Activated T-cell treated with anti-CD3 and anti-CD28 coated beads for 4 hours (primary cell): ENCODE results near the gene NTMT2.
"Not testable (repeated sequence)": the region's sequence is repeated elsewhere in the genome, so short reads cannot be mapped to it uniquely, and the experiment has no call there.

Source experiments
- DNase-seq: peaks from one replicate; pipeline ENCODE4 v3.0.0-alpha.2; 2020

Gene NTMT2

GRCh38 chr1:170162459-170163246 is 16.9 kb downstream of the NTMT2 start:
- no peak for DNase-seq

GRCh38 chr1:170164103-170164763 is 18.5 kb downstream of the NTMT2 start:
- no peak for DNase-seq

GRCh38 chr1:170166518-170167180 is 20.9 kb downstream of the NTMT2 start:
- no peak for DNase-seq

- no peak for DNase-seq
Observed at GRCh38 chr1:170168265-170168664, 22.5 kb downstream of the NTMT2 start.

- not testable (repeated sequence) for DNase-seq
Observed at GRCh38 chr1:170170513-170170912, 24.8 kb downstream of the NTMT2 start.

- no peak for DNase-seq
Observed at GRCh38 chr1:170174395-170174794, 28.6 kb downstream of the NTMT2 start.

- no peak for DNase-seq
Observed at GRCh38 chr1:170175041-170175440, 29.3 kb downstream of the NTMT2 start.

GRCh38 chr1:170175484-170175883 is 29.7 kb downstream of the NTMT2 start:
- no peak for DNase-seq

GRCh38 chr1:170176772-170177171 is 31.0 kb downstream of the NTMT2 start:
- no peak for DNase-seq

- DNase-seq = no peak
Observed at GRCh38 chr1:170182442-170182841, 36.7 kb downstream of the NTMT2 start.

GRCh38 chr1:170192546-170192945 is 46.8 kb downstream of the NTMT2 start:
- no peak for DNase-seq

- DNase-seq = no peak
Observed at GRCh38 chr1:170194451-170194850, 48.7 kb downstream of the NTMT2 start.

- DNase-seq = no peak
Observed at GRCh38 chr1:170196490-170197236, 50.9 kb downstream of the NTMT2 start.

GRCh38 chr1:170198090-170198489 is 52.3 kb downstream of the NTMT2 start:
- DNase-seq = no peak

GRCh38 chr1:170198584-170198983 is 52.8 kb downstream of the NTMT2 start:
- no peak for DNase-seq

GRCh38 chr1:170200161-170200560 is 54.4 kb downstream of the NTMT2 start:
- DNase-seq = no peak

- DNase-seq = no peak
Observed at GRCh38 chr1:170200621-170201397, 55.0 kb downstream of the NTMT2 start.

- no peak for DNase-seq
Observed at GRCh38 chr1:170203693-170204092, 57.9 kb downstream of the NTMT2 start.

- no peak for DNase-seq
Observed at GRCh38 chr1:170204121-170204520, 58.4 kb downstream of the NTMT2 start.

- no peak for DNase-seq
Observed at GRCh38 chr1:170205301-170205700, 59.5 kb downstream of the NTMT2 start.

- no peak for DNase-seq
Observed at GRCh38 chr1:170209125-170209524, 63.4 kb downstream of the NTMT2 start.

- DNase-seq = no peak
Observed at GRCh38 chr1:170210142-170210541, 64.4 kb downstream of the NTMT2 start.
